Mucosa of descending colon (tissue), 3 donors: ENCODE data around the gene HIF1AN. TPM values are rescaled to one million over a fixed set of nuclear protein-coding genes. Genes with fewer than 3 reads are reported as not detected.
A peak's percentile ranks its signal among the peaks of the same experiment; 100 is the strongest.

Source experiments
- ATAC-seq: fragments of 200-7000 bp; cut with Tn5 transposase; one replicate; pipeline ENCODE4 v1.9.1; 2020; ENCODE audit warnings: mild to moderate bottlenecking, moderate library complexity
- DNase-seq, 3 donors: peaks; one replicate each; pipeline ENCODE4 v3.0.0-alpha.2; 2020
- H3K36me3 ChIP-seq: fragments of 200-600 bp; one replicate; pipeline ENCODE4 v1.8.0; 2021; ENCODE audit warnings: low read depth, mild to moderate bottlenecking
- H3K4me1 ChIP-seq: fragments of 200-600 bp; one replicate; pipeline ENCODE4 v1.8.0; 2021; ENCODE audit warnings: low read depth, mild to moderate bottlenecking
- H3K4me3 ChIP-seq: fragments of 200-600 bp; one replicate; pipeline ENCODE4 v1.8.0; 2021; ENCODE audit warnings: mild to moderate bottlenecking
- H3K9me3 ChIP-seq: fragments of 200-600 bp; one replicate; pipeline ENCODE4 v1.8.0; 2021; ENCODE audit warnings: mild to moderate bottlenecking
- CTCF ChIP-seq: fragments of 200-600 bp; IDR thresholded peaks from one replicate; pipeline ENCODE4 v1.8.0; 2022; ENCODE audit warnings: antibody characterized with exemption, mild to moderate bottlenecking
- intact Hi-C, 2 donors: fragments of 100-400 bp; cut with DNase I in 1 of 2; cut with micrococcal nuclease in 1 of 2; formaldehyde crosslinking; loops; one replicate each; pipeline versions ENCODE4 v1.11.0 to v1.11.1; 2022; cut with DNase I, micrococcal nuclease
- long read RNA-seq, 2 donors: library from polyadenylated mRNA; unstranded; transcript quantifications; one replicate each; pipeline ENCODE4 v2.0.0, GENCODE V29; 2019 to 2021
- total RNA-seq, 3 donors: library from RNA; stranded (reverse); fragmentation: NEBNext Ultra II Directional in 2 of 3; extraction: Animal tissue kit (Norgen Biotek cat#: 25700) in 2 of 3; gene quantifications; one replicate each; pipeline versions ENCODE4 v1.2.1 to v1.2.4, GENCODE V29; 2021 to 2023
- donor health status: DM: no; HTN: no; CAD: no; lungs with moderate emphysema.
- donor health status: DM: no; HTN: no; CAD: no.
- donor health status: DM: no; HTN: yes; CAD: no.

HIF1AN gene
- total RNA-seq, result 10 to 100 TPM; 34.0 to 50.6 (median 42.3) TPM
- long read RNA-seq, donor 1, full-length matches to known transcripts, result 63 of 87 reads
- long read RNA-seq, donor 1, partial matches to known transcripts, result 16 of 87 reads
- long read RNA-seq, donor 1, other reads (novel, unspliced or antisense), result 8 of 87 reads
- long read RNA-seq, donor 2, full-length matches to known transcripts, result 5 of 8 reads
- long read RNA-seq, donor 2, partial matches to known transcripts, result 1 of 8 reads
- long read RNA-seq, donor 2, other reads (novel, unspliced or antisense), result 2 of 8 reads

GRCh38 chr10:100535715-100536353 lies at the start of gene HIF1AN:
Gene HIF1AN, plus strand, starts transcription at chr10:100535943. Its CDS starts 16 bp downstream, at chr10:100535959.
- Histone ChIP-seq H3K9me3 (no peaks in the 10 kb centered on the region), H3K4me1 (peaks cover 26% of the 10 kb centered on the region), H3K36me3 (no peaks in the 10 kb centered on the region), H3K4me3 (peak within 1 kb of the TSS; percentile 50)
- TF ChIP-seq CTCF, result peak; percentile 94
- peak; percentile 100 for ATAC-seq
- peak; percentile 83 to 91 (median 90) for DNase-seq
- intact Hi-C loops, result no loop called here

GRCh38 chr10:100487529-100487928 lies 48.2 kb upstream of the HIF1AN start:
- Histone ChIP-seq H3K36me3 (no peaks in the 10 kb centered on the region), H3K4me1 (peaks cover 5% of the 10 kb centered on the region), H3K4me3 (no peak overlapping the region), H3K9me3 (no peaks in the 10 kb centered on the region)
- TF ChIP-seq CTCF, result no peak
- no peak for DNase-seq
- intact Hi-C loops, result no loop called here
- no peak for ATAC-seq

- no peaks in the 10 kb centered on the region for H3K4me1 ChIP-seq
- intact Hi-C loops, result no loop called here
- no peak for ATAC-seq
- no peaks in the 10 kb centered on the region for H3K9me3 ChIP-seq
- no peaks in the 10 kb centered on the region for H3K36me3 ChIP-seq
- no peak for DNase-seq
- H3K4me3 ChIP-seq, result no peak overlapping the region
- no peak for TF ChIP-seq CTCF
Measured at GRCh38 chr10:100489396-100489795, 46.3 kb upstream of the HIF1AN start.

- intact Hi-C loops, result no loop called here
- ATAC-seq (no peak), DNase-seq (no peak)
- Histone ChIP-seq H3K9me3 (no peaks in the 10 kb centered on the region), H3K4me1 (no peaks in the 10 kb centered on the region), H3K36me3 (no peaks in the 10 kb centered on the region), H3K4me3 (no peak overlapping the region)
- no peak for TF ChIP-seq CTCF
Measured at GRCh38 chr10:100490531-100490930, 45.2 kb upstream of the HIF1AN start.

- H3K4me3 ChIP-seq, result no peak overlapping the region
- H3K9me3 ChIP-seq, result no peaks in the 10 kb centered on the region
- no peaks in the 10 kb centered on the region for H3K4me1 ChIP-seq
- DNase-seq (no peak), ATAC-seq (no peak)
- no peak for TF ChIP-seq CTCF
- intact Hi-C loops, result no loop called here
- no peaks in the 10 kb centered on the region for H3K36me3 ChIP-seq
Measured at GRCh38 chr10:100496567-100496966, 39.2 kb upstream of the HIF1AN start.
